ENCODE results near the gene HK2.

HK2 gene

GRCh38 chr2:74881176-74881575 lies 47.2 kb downstream of the HK2 start:
- H3K79me2 ChIP-seq (ENCODE audit: insufficient read depth, low read length): no peaks in the 10 kb centered on the region
- no peak overlapping the region for H2AFZ ChIP-seq (ENCODE audit: low read depth, low read length)
- H3K9ac ChIP-seq (ENCODE audit: low read depth, low read length): no peak overlapping the region
- H3K36me3 ChIP-seq (ENCODE audit: insufficient read depth, low read length): peaks cover 99% of the 10 kb centered on the region
- ATAC-seq (ENCODE audit: insufficient read depth, low read depth) (no peak), DNase-seq (no peak)
- H3K4me2 ChIP-seq (ENCODE audit: insufficient read depth, low read length): no peak overlapping the region
- H3K27ac ChIP-seq (ENCODE audit: low read length): no peak overlapping the region
- TF ChIP-seq EZH2 (IDR thresholded peaks at IDR 0.05; ENCODE audit: borderline replicate concordance, low read depth, low read length, severe bottlenecking) (no peak), CTCF (IDR thresholded peaks at IDR 0.05; ENCODE audit: borderline replicate concordance, extremely low read depth, low read length, poor library complexity, severe bottlenecking) (no peak)
- H3K4me1 ChIP-seq (ENCODE audit: insufficient read depth, low read length): no peaks in the 10 kb centered on the region
- no peaks in the 10 kb centered on the region for H3K9me3 ChIP-seq (ENCODE audit: insufficient read depth, low read length, severe bottlenecking)
- peaks cover 6% of the 10 kb centered on the region; the same call in 1 of the 2 replicates for H4K20me1 ChIP-seq (ENCODE audit: insufficient read depth, low read length)
- H3K27me3 ChIP-seq (ENCODE audit: insufficient read depth, low read length, poor library complexity): no peaks in the 10 kb centered on the region
- no peak overlapping the region for H3K4me3 ChIP-seq (ENCODE audit: low read depth in 1 of 2, low read length in 2 of 2)

- DNase-seq: no peak
- Histone ChIP-seq H3K79me2 (ENCODE audit: insufficient read depth, low read length) (no peaks in the 10 kb centered on the region), H3K9me3 (ENCODE audit: insufficient read depth, low read length, severe bottlenecking) (no peaks in the 10 kb centered on the region), H2AFZ (ENCODE audit: low read depth, low read length) (no peak overlapping the region), H3K4me1 (ENCODE audit: insufficient read depth, low read length) (no peaks in the 10 kb centered on the region), H3K27ac (ENCODE audit: low read length) (no peak overlapping the region), H3K4me2 (ENCODE audit: insufficient read depth, low read length) (no peak overlapping the region), H3K36me3 (ENCODE audit: insufficient read depth, low read length) (peaks cover 99% of the 10 kb centered on the region), H3K4me3 (ENCODE audit: low read depth in 1 of 2, low read length in 2 of 2) (no peak overlapping the region), H4K20me1 (ENCODE audit: insufficient read depth, low read length) (peaks cover 6% of the 10 kb centered on the region; the same call in 1 of the 2 replicates), H3K27me3 (ENCODE audit: insufficient read depth, low read length, poor library complexity) (no peaks in the 10 kb centered on the region), H3K9ac (ENCODE audit: low read depth, low read length) (no peak overlapping the region)
- ATAC-seq (ENCODE audit: insufficient read depth, low read depth): no peak
- TF ChIP-seq CTCF (IDR thresholded peaks at IDR 0.05; ENCODE audit: borderline replicate concordance, extremely low read depth, low read length, poor library complexity, severe bottlenecking): no peak
These were observed 47.8 kb downstream of the HK2 start for GRCh38 chr2:74881626-74882298.

- Histone ChIP-seq H4K20me1 (ENCODE audit: insufficient read depth, low read length) (peaks cover 3% of the 10 kb centered on the region; the same call in 1 of the 2 replicates), H2AFZ (ENCODE audit: low read depth, low read length) (no peak overlapping the region), H3K9ac (ENCODE audit: low read depth, low read length) (no peak overlapping the region), H3K4me2 (ENCODE audit: insufficient read depth, low read length) (no peak overlapping the region), H3K36me3 (ENCODE audit: insufficient read depth, low read length) (peaks cover 99% of the 10 kb centered on the region), H3K4me1 (ENCODE audit: insufficient read depth, low read length) (no peaks in the 10 kb centered on the region), H3K79me2 (ENCODE audit: insufficient read depth, low read length) (no peaks in the 10 kb centered on the region), H3K27ac (ENCODE audit: low read length) (no peak overlapping the region), H3K27me3 (ENCODE audit: insufficient read depth, low read length, poor library complexity) (no peaks in the 10 kb centered on the region), H3K4me3 (ENCODE audit: low read depth in 1 of 2, low read length in 2 of 2) (no peak overlapping the region), H3K9me3 (ENCODE audit: insufficient read depth, low read length, severe bottlenecking) (no peaks in the 10 kb centered on the region)
- DNase-seq: no peak
- TF ChIP-seq EZH2 (IDR thresholded peaks at IDR 0.05; ENCODE audit: borderline replicate concordance, low read depth, low read length, severe bottlenecking) (no peak), CTCF (IDR thresholded peaks at IDR 0.05; ENCODE audit: borderline replicate concordance, extremely low read depth, low read length, poor library complexity, severe bottlenecking) (no peak)
- no peak for ATAC-seq (ENCODE audit: insufficient read depth, low read depth)
These were observed 48.4 kb downstream of the HK2 start for GRCh38 chr2:74882299-74882687.

Data from DND-41 (cell line).